Thoracic aorta (tissue), 2 donors: ENCODE results near the gene CCDC85C. TPM values are rescaled to one million over a fixed set of nuclear protein-coding genes. Genes with fewer than 3 reads are reported as not detected.

Experiments used
- ATAC-seq: fragments of 150-250 bp; one replicate; pipeline ENCODE4 v1.8.0; 2017; ENCODE audit warnings: low read depth; ENCODE audit not compliant: insufficient number of reproducible peaks, low FRiP score
- DNase-seq: peaks from one replicate; pipeline ENCODE4 v3.0.0-alpha.2; 2020; ENCODE audit warnings: low spot score
- H3K27ac ChIP-seq, 2 donors: fragments of 200-600 bp; sonication (generic); 1 replicate in 1 of 2; 2 replicates in 1 of 2; pipeline ENCODE4 v1.5.1; 2016; ENCODE audit warnings: mild to moderate bottlenecking in 2 of 2, moderate library complexity in 2 of 2
- H3K27me3 ChIP-seq: fragments of 200-600 bp; sonication (generic); replicated peaks from 2 replicates; pipeline ENCODE4 v1.6.0; 2016; ENCODE audit warnings: mild to moderate bottlenecking; ENCODE audit not compliant: insufficient read depth
- H3K36me3 ChIP-seq: fragments of 200-600 bp; sonication (generic); one replicate; pipeline ENCODE4 v1.5.1; 2016
- H3K4me1 ChIP-seq, 2 donors: fragments of 200-600 bp; sonication (generic); 1 replicate in 1 of 2; 2 replicates in 1 of 2; pipeline versions ENCODE4 v1.5.1 to v1.6.0; 2016; ENCODE audit warnings: low read depth in 2 of 2, mild to moderate bottlenecking in 1 of 2; ENCODE audit not compliant: control insufficient read depth in 1 of 2
- H3K4me3 ChIP-seq: fragments of 200-600 bp; sonication (generic); 2 replicates; pipeline ENCODE4 v1.5.1; 2016; ENCODE audit warnings: mild to moderate bottlenecking
- H3K9me3 ChIP-seq: fragments of 200-600 bp; sonication (generic); 2 replicates; pipeline ENCODE4 v1.5.1; 2016
- total RNA-seq, 2 donors: library from RNA; depleted of rRNA; stranded (reverse); fragments of >200 nt; gene quantifications; one replicate each; pipeline versions ENCODE4 v1.1.0 to v1.2.3, GENCODE V29; 2016
- TF ChIP-seq, protein P1 (sequence below): fragments of 200-600 bp; sonication (generic); IDR thresholded peaks from one replicate; pipeline ENCODE4 v1.5.1; 2019; ENCODE audit warnings: antibody characterized with exemption

Gene CCDC85C
- total RNA-seq, 2 donors from 2014 or later: 1.5 to 4.1 TPM

DNA sequence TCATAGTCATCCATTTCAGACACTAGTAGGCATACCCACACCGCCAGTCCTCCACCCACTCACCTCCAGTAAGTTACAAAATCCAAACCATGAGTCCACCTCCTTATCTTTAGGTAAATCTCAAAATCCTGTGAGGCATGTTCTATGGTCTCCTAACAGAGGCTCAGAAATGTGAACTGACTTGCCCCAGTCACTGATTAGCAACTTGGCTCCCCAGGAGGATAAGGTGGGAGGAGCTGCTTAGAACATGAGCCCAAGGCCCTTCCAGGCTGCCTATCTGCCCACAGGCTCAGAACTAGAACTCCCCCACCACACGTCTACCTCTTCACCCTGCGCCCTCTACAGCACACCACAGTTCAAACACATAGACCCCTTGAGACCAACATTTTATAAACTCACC is 143.2 kb downstream of the CCDC85C start:
- TF ChIP-seq, protein P1, sequence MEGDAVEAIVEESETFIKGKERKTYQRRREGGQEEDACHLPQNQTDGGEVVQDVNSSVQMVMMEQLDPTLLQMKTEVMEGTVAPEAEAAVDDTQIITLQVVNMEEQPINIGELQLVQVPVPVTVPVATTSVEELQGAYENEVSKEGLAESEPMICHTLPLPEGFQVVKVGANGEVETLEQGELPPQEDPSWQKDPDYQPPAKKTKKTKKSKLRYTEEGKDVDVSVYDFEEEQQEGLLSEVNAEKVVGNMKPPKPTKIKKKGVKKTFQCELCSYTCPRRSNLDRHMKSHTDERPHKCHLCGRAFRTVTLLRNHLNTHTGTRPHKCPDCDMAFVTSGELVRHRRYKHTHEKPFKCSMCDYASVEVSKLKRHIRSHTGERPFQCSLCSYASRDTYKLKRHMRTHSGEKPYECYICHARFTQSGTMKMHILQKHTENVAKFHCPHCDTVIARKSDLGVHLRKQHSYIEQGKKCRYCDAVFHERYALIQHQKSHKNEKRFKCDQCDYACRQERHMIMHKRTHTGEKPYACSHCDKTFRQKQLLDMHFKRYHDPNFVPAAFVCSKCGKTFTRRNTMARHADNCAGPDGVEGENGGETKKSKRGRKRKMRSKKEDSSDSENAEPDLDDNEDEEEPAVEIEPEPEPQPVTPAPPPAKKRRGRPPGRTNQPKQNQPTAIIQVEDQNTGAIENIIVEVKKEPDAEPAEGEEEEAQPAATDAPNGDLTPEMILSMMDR: no peak
- no peak for ATAC-seq
- DNase-seq: no peak
- Histone ChIP-seq H3K4me1 (no peaks in the 10 kb centered on the region), H3K9me3 (no peaks in the 10 kb centered on the region), H3K4me3 (no peak overlapping the region), H3K27ac (no peak overlapping the region), H3K36me3 (peaks cover 21% of the 10 kb centered on the region), H3K27me3 (no peaks in the 10 kb centered on the region)

DNA sequence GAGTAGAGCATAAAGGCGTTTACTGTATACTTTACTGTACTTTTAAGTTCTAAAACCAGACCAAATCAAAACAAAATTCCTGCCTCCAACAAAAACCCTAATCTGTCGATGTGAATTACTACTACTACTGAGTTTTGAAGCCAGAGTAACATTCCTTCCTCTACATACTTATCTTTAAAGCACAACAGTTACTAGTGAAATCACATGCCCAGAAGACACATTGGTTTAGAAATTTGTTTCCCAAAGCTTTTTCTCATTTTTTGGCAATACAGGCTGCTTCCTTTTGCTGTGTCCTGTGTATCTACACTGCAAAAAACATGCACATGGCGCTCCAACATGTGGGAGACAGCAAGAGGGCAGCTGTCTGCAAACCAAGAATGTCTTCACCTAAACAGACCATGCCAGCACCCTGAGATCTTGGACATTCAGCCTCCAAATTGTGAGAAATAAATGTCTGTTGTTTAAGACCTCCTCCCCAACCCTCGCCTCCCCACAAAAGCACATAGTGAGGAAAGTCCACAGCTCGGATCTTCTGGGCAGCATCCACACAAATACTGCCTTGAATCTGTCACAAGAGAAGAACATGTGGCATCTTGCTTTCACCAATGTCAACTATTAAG is 144.4 kb downstream of the CCDC85C start:
- Histone ChIP-seq H3K27ac (no peak overlapping the region), H3K27me3 (no peaks in the 10 kb centered on the region), H3K4me3 (no peak overlapping the region), H3K4me1 (no peaks in the 10 kb centered on the region), H3K9me3 (no peaks in the 10 kb centered on the region), H3K36me3 (peaks cover 23% of the 10 kb centered on the region)
- TF ChIP-seq, protein P1: no peak
- no peak for ATAC-seq
- no peak for DNase-seq

DNA sequence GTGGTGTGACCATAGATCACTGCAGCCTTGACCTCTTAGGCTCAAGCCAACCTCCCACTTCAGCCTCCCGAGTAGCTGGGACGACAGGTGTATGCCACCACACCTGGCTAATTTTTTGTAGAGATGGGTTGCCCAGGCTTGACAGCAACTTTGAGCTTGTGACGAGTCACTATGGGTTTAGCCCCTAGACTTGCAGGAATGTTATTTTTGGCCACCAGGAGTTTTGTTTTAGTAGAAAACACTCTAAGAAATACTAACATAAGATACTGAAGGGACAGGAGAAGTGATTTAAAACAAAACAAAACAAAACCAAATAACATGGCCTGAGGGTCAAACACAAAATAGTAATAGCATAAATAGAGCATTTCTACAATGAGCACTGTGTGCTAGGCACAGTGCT is 149.8 kb downstream of the CCDC85C start:
- H3K27ac ChIP-seq: no peak overlapping the region
- TF ChIP-seq, protein P1: no peak
- ATAC-seq (no peak), DNase-seq (no peak)
- H3K9me3 ChIP-seq: no peaks in the 10 kb centered on the region
- no peaks in the 10 kb centered on the region for H3K4me1 ChIP-seq
- H3K36me3 ChIP-seq: peaks cover 19% of the 10 kb centered on the region
- no peaks in the 10 kb centered on the region for H3K27me3 ChIP-seq
- H3K4me3 ChIP-seq: no peak overlapping the region

DNA sequence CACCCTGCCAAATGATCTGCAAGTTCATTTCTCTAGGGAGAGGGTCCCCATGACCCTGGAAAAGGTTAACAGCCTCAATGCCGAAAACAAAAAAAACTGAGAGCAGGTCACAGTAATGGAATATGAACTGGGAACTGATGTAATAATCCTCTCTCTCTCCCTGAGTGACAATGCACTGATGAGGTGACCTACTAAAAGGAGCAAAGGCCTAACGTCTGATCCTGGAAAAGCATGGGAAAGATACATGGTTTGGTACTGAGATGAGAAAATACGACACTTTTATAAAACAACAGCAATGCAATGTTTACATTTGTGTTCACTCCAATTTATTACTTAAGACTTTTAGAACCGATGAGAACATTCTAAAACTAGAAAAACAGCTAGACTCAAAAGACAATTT is 151.0 kb downstream of the CCDC85C start:
- H3K4me1 ChIP-seq: no peaks in the 10 kb centered on the region
- TF ChIP-seq, protein P1: no peak
- H3K27me3 ChIP-seq: no peaks in the 10 kb centered on the region
- peaks cover 20% of the 10 kb centered on the region for H3K36me3 ChIP-seq
- no peak overlapping the region for H3K27ac ChIP-seq
- no peak overlapping the region for H3K4me3 ChIP-seq
- H3K9me3 ChIP-seq: no peaks in the 10 kb centered on the region
- ATAC-seq (no peak), DNase-seq (no peak)

DNA sequence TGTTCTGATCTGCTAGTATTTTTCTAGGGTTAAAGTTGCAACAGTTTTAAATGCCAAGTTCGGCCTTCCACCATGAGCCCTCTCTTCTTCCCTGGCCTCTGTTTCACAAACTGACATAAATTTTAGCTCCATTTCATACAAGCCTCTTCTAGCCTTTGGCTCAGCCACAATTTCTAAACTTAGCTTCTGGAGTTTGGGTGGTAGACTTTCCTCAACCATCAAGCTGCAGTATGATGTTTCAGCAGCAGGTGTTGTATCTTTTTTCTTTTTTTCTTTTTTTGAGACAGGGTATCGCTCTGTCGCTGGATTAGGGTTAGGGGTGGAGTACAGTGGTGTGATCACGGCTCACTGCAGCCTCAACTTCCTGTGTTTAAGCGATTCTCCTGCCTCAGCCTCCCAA is 152.8 kb downstream of the CCDC85C start:
- Histone ChIP-seq H3K27ac (no peak overlapping the region), H3K36me3 (peaks cover 24% of the 10 kb centered on the region), H3K4me3 (no peak overlapping the region), H3K27me3 (no peaks in the 10 kb centered on the region), H3K4me1 (no peaks in the 10 kb centered on the region), H3K9me3 (no peaks in the 10 kb centered on the region)
- no peak for DNase-seq
- no peak for ATAC-seq
- TF ChIP-seq, protein P1: no peak
